Measurements from ENCODE around the gene NKX2-2.
A peak's percentile ranks its signal among the peaks of the same experiment; 100 is the strongest.
"Not testable (repeated sequence)": the region's sequence is repeated elsewhere in the genome, so short reads cannot be mapped to it uniquely, and the experiment has no call there.

Gene NKX2-2

DNA sequence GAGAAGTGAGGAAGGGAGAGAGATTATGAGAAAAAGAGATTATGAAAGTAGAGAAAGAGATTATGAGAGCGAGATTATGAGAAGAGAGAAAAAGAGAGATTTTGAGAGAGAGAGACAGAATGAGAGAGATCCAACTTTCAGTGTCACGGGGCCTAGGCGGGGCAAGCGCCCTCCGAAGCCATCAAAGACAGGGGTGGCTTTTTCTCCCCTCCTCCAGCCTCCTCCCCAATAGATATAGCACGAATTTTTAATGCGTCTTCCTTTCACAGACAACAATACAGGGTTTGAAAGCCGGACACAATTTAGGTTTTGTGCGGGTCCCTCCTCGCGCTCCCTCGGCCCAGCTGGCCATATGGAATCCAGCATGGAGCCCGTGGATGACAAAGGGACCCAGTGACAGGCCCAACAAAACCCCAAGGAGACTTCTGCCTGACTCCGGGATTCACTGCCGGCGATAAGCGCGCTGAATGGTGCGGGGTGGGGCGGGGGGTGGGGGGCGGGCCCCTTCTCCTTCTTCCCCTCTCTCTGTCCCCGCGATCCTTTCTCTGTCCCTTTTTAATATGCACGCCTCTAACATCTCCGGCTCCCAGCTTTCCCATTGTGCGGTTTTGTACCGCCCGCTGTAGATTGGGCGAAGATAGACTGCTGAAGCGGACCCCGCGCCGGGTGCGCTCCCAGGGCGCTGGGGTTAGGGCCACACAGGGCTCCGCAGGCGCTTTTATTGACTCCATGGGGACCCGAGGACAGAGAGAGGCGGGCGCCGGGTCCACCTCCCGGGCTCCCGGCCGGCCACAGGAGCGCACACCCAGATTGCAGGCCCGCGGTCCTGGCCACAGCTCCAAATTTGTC lies 5.4 kb downstream of the NKX2-2 start:
- no peak for DNase-seq (ENCODE audit: low read depth)

GRCh38 chr20:21507400-21508229 lies 6.2 kb downstream of the NKX2-2 start:
- DNase-seq (ENCODE audit: low read depth) = no peak

GRCh38 chr20:21505810-21506530 lies 7.9 kb downstream of the NKX2-2 start:
- no peak for DNase-seq (ENCODE audit: low read depth)

- no peak for DNase-seq (ENCODE audit: low read depth)
Measured at GRCh38 chr20:21505161-21505809, 8.6 kb downstream of the NKX2-2 start.

DNA sequence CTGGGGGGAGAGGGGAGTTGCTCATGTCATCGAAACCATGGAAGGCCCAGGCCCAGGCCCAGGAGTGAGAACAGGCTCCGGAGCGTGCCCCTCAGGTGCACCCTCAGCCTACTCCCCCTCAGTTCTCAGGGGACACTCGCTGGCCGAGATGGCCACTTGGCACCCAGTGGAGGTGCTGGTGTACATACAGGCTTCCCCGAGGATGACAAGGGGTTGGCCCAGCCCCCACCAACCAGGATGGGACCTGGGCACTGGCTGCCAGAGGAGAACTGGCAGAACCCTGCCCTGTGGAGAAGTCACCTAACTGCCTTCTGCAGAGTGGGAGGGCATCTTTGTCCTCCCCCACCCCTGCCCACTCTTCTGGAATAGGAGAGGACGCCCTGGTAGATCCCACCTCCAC lies 9.5 kb downstream of the NKX2-2 start:
- no peak for DNase-seq (ENCODE audit: low read depth)

DNA sequence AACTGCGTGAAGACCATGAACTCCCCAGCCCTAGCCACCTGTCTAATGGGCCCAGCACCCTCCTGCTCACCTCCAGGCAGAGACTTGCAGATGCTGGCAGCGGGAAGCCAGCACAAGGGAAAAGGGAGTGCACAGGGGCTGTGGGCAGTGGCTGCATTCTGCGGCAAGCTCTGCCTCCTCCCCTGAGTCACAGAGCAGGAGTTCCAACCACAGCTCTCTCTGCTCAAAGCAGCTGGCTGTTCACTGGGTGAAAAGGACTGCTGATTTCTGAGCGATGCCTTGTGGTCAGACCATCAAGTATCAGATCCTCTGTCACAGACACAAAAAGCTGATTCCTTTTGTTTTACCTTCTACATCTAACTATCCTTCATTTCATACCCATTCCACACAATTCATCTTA lies 10.5 kb downstream of the NKX2-2 start:
- peak; percentile 27 for DNase-seq (ENCODE audit: low read depth)

DNA sequence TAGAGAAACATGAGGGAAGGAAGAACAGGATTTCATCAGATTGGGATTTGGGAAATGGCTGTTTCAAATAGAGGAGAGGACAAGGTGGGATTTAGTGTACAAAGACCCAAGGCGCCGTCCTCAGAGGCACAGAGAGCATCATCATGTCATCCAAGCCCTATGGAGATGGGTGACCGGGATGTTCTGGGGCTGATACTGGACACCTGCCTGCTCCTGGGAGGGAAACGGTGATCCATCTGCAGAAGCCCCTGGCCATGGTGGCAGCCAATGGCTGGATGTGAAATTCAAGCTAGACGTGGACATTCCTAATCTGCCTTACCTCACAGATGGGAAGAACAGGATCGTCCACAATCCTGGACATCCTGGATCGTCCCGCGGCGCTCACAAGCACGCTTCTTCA lies 12.7 kb downstream of the NKX2-2 start:
- DNase-seq (ENCODE audit: low read depth) = no peak

- no peak for DNase-seq (ENCODE audit: low read depth)
Measured at GRCh38 chr20:21500599-21500998, 13.3 kb downstream of the NKX2-2 start.

DNA sequence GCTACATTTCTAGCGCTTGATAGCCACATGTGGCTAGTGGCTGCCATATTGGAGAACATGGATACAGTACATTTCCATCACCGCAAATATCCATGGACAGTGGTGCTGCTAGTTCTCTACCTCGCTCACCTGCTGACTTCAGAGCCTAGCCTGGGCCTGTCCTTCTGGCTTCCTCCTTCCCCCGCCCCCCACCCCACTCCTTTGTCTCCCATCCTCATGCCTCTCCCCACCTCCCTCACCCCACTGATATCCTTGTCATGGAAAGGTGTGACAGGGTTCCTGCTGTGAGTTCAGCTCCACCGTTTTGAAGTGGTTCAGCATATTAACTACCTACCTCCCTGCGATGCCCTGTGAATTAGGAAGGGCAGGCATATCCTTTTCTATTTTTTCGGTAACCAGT lies 14.2 kb downstream of the NKX2-2 start:
- DNase-seq (ENCODE audit: low read depth) = no peak

DNA sequence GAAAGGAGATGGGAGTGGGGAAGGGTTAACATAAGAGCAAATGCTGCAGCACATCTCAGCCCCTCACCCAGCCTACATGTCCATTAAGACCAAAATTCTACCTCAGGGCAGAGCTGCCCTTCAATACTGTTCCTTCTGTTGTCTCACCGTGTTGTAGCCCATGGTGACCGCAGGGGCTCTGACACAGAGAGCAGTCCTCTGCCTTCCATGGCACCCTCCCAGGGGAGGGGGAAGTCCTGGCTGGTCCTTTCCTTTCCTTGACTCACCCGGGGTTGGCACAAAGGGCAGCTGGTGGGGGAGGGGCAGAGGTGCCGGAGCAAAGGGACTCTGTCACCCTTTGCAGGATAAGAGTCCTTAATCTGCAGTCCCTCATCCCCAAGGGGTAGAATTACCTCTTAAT lies 15.2 kb downstream of the NKX2-2 start:
- DNase-seq (ENCODE audit: low read depth) = no peak

- no peak for DNase-seq (ENCODE audit: low read depth)
Measured at GRCh38 chr20:21498195-21498594, 15.7 kb downstream of the NKX2-2 start.

DNA sequence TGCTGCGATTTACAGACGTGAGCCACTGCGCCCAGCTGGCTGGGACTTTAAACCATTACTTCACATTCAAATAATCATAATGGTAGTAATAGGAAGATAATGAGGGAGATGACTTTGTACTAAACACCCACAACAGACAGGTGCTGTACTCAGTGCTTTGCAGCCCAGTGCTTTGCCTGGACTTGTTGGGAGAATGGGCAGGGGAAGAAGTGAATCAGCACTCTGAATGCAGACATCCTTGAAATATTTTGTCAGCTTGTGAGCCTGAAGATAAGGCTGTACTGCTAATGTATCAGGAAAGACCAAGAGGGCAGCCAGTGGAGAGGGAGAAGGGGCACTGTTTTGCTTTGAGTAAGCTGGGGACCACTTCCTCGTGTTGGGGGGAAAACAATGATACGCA lies 17.4 kb downstream of the NKX2-2 start:
- DNase-seq (ENCODE audit: low read depth) = no peak

DNA sequence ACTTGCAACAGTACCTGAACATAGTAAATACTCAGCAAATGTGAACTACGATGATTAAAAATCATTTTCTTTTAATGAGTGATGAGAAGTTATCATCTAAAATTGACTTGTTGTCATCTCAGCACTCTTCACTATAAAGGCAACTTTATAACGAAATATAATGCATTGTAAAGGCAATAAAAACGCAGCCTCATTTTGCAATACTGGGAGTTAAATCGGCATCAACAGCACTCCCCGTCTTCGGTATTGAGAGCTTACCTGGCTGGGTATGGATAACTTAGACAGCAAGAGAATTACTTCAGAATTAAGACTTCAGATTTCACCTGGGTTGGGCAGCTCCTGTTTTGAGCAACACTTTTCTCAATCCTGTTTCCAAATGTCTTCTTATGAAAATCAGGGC lies 20.8 kb downstream of the NKX2-2 start:
- DNase-seq (ENCODE audit: low read depth) = no peak

DNA sequence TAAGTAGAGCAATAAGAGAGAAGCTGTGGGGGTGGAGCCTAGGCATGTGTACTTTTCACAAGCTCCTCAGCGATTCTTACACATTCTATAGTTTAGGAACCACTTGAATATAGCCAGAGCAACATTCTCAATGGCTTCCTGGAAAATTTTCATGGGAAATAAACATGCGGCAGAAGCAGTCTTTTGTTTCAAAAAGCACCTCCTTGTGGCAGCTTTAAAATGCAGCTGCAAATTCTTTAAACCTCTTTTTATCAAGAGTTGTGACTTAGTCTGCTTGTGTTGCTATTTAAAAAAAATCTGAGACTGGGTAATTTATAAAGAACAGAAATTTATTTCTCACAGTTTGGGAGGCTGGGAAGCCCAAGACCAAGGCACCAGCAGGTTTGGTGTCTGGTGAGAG lies 23.8 kb downstream of the NKX2-2 start:
- no peak for DNase-seq (ENCODE audit: low read depth)

GRCh38 chr20:21480144-21480543 lies 33.7 kb downstream of the NKX2-2 start:
- DNase-seq (ENCODE audit: low read depth) = not testable (repeated sequence)

DNA sequence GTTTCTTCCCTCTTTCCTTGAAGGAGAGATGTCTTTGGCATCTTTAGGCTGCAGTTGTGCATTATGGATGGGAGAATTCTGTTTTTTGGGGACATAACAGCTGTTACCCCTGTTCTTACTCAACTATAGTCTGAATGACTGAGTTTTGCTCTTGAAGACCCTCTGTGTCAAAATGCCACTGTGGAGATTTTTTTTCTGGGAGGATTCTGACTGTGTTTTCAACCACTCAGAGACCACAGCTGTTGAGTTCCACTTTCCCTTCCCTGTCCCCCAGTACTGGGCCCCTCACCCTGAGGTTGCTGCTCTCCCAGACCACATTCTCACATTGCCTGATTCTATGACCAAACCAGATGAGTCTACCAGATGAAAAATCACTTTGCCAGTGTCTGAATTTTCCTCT lies 48.1 kb downstream of the NKX2-2 start:
- no peak for DNase-seq (ENCODE audit: low read depth)

DNA sequence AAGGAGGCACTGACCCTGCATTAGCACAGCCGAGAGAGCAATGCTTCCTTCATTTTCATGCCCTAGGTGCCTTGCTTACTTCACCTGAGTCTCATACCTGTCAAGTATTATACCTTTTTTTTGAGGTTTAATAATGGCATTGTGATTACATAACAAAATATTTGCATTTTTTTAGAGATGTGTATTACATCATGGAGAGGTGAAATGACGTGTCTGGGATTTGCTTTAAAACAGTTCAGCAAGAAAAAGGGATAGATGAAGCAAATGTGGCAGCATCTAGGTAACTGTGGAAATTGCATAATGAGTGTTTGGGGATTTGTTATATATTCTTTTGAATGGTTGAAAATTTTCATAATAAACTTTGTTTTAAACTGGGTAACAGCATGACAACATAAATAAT lies 48.9 kb downstream of the NKX2-2 start:
- no peak for DNase-seq (ENCODE audit: low read depth)
